ENCODE results near the gene DRC1.

Gene DRC1

GRCh38 chr2:26442301-26442700 is 40.6 kb downstream of the DRC1 start:
- DNase-seq (ENCODE audit: extremely low read depth in 1 of 2, low read depth in 1 of 2), result no peak

- no peak for DNase-seq (ENCODE audit: extremely low read depth in 1 of 2, low read depth in 1 of 2)
These were observed 41.0 kb downstream of the DRC1 start for GRCh38 chr2:26442707-26443106.

DNA sequence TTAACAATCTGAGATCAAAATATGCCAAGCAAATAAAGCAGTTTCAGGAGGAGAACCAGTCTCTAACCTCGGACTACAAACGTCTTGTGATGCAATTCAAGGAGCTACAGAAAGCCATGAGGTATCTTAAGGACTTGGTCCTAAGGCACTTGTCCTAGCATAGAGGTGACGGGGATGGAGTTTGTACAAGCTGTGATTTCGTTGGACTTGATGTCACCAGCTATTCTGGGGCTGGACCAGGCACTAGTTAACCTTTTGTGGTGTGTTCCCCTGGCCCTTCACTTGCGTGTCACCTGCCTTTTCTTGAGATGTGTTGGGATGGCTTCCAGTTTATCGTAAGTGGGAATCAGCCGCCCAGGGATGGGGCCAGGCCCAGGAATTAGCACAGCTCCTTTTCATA is 42.5 kb downstream of the DRC1 start:
- no peak for DNase-seq (ENCODE audit: extremely low read depth in 1 of 2, low read depth in 1 of 2)

GRCh38 chr2:26448651-26449050 is 46.9 kb downstream of the DRC1 start:
- DNase-seq (ENCODE audit: extremely low read depth in 1 of 2, low read depth in 1 of 2), result no peak

GRCh38 chr2:26449278-26450030 is 47.7 kb downstream of the DRC1 start:
- DNase-seq (ENCODE audit: extremely low read depth in 1 of 2, low read depth in 1 of 2), result no peak

DNA sequence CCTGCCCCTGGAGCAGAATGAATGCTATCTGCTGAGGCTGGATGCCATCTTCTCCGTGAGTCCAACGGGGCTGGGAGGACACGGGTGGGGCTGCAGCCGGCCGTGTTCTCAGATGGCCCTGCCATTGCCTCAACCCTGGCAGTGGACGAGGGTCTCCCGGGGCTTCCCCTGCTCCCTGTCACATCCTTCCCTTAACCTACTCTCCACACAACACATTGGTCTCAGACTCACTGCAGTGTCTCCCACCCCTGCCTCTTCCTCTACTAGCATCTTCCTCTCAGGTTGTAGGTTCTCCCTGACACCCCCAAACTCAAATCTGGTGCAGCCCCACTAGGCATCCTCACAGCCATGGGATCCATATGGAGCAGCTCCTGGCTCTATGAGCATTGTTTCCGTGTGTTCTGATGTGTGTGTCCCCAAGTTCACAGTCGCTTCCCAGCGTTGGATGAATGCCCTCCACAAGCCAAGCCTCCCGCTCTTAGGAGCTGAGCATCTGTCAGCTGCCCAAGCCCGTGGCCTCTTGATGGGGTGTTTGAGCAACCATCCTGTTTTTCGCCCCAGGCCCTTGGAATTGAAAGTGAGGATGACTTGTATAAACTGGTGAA is 48.4 kb downstream of the DRC1 start:
- DNase-seq (ENCODE audit: extremely low read depth in 1 of 2, low read depth in 1 of 2), result no peak

- DNase-seq (ENCODE audit: extremely low read depth in 1 of 2, low read depth in 1 of 2), result no peak
These were observed 50.0 kb downstream of the DRC1 start for GRCh38 chr2:26451700-26452099.

- DNase-seq (ENCODE audit: extremely low read depth in 1 of 2, low read depth in 1 of 2), result no peak
These were observed 52.0 kb downstream of the DRC1 start for GRCh38 chr2:26453421-26454329.

DNA sequence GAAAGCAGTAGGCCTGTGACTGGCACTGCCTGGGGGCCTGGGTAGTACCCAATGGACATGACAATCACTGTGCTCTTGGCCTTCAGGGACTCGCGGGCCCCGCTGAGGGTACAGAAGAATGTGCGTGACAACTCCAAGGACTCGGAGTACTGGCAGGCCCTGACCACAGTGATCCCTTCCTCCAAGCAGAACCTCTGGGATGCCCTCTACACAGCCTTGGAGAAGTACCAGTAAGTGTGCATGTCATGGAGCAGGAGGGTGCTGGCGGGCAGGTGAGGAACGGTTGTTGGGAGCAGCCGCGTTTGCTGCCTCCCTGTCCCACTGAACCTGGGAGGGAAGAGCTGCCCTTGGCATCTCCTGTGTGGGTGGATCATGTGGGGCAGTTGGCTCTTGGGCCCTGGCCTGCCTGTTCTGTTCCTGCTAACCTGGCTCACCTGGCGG is 52.9 kb downstream of the DRC1 start:
- DNase-seq (ENCODE audit: extremely low read depth in 1 of 2, low read depth in 1 of 2), result no peak

- DNase-seq (ENCODE audit: extremely low read depth in 1 of 2, low read depth in 1 of 2), result no peak
These were observed 53.4 kb downstream of the DRC1 start for GRCh38 chr2:26455037-26455669.

DNA sequence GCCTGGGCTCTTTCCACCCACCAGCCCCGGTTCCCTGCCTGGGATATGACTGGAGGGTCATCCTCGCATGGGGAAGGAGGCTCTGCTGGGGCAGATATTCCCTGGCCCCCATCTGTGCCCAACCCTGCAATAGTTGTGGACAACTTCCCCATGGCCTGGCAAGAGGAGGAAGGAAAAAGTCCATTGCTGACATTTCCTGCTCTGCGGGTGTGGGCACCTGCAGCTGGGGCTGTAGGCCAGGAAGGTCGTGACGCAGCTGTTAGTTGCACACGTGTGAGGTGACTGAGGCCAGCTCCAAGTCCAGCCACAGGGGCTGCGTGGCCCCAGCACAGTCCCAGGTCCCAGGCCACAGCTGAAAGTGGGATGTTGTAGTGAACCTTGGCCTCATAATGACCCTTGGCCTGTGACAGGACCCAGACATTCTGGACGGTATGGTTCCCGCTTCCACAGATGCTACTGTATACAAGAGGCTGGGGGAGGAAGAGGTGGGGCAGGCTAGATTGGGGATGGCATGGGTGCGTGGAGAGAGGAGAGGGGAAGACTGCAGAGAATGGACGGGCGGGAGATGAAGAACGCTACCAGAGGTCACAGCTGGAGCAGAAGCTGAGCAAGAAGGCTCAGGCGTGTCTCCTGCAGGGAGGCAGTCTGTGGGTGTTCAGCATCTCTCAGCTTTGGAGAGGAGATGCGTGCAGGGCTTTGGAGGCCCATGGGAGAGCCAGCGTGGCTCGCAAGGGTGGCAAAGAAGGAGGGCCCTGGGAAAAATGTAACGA is 54.1 kb downstream of the DRC1 start:
- no peak for DNase-seq (ENCODE audit: extremely low read depth in 1 of 2, low read depth in 1 of 2)

DNA sequence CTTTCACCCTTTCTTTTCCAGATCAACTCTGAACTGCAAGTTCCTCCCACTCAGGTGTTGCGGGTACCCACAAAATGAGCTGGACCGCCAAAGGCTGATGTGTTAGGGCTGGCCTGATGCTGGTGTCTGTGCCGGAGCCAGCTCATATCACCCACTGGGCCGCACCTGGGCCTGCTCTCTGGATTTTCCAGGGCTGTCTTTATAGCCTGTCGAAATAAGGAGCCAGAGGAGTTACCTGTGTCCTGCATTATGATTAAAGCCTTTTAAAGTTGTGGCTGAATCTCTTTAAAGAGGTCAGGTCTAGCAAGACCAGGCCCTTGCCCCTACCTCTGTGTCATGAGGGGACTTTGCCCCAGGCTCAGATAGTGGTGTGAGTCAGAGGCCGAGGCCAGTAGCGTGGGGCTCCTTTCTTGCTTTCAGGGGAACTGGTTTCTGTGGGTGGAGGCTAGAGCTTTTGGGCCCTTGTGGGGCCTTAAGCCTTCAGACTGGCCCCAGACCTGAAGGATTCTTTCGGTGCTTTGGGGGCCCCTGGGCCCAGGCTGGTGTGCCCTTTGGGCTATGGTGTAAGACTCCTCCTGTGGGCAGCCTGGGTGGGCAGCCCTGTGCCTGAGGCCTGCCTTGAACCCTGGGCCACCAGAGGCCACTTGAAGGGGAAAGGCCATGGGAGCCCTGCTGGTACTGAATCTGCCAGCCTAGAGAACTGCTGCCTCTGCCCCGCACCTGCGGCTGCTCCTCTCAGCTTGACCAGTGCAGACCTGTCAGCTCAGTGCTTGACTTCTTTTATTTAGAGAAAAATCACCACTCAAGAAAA is 54.9 kb downstream of the DRC1 start:
- no peak for DNase-seq (ENCODE audit: extremely low read depth in 1 of 2, low read depth in 1 of 2)

DNA sequence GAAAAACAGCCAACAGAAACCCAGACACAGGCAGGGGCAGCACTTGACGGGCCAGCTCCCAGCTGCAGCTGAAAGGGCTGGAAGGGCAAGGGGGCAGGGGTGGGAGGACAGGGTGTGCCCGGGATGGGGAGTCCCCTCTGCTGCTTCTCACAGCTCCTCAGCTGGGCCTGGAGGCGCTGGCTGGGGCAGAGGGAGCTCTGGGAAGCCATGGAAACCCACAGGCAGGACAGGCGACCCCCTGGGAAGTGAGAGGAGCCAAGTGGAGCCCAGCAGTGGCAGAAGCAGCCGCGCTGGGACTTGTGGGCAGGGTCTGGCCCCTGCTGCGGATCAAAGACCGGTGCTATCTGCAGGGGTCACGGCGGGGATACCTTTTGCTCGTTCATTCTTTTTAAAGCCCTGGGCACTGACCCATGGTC is 55.5 kb downstream of the DRC1 start:
- DNase-seq (ENCODE audit: extremely low read depth in 1 of 2, low read depth in 1 of 2), result no peak

GRCh38 chr2:26457695-26458364 is 56.1 kb downstream of the DRC1 start:
- no peak for DNase-seq (ENCODE audit: extremely low read depth in 1 of 2, low read depth in 1 of 2)

GRCh38 chr2:26458365-26459042 is 56.8 kb downstream of the DRC1 start:
- DNase-seq (ENCODE audit: extremely low read depth in 1 of 2, low read depth in 1 of 2), result no peak

DNA sequence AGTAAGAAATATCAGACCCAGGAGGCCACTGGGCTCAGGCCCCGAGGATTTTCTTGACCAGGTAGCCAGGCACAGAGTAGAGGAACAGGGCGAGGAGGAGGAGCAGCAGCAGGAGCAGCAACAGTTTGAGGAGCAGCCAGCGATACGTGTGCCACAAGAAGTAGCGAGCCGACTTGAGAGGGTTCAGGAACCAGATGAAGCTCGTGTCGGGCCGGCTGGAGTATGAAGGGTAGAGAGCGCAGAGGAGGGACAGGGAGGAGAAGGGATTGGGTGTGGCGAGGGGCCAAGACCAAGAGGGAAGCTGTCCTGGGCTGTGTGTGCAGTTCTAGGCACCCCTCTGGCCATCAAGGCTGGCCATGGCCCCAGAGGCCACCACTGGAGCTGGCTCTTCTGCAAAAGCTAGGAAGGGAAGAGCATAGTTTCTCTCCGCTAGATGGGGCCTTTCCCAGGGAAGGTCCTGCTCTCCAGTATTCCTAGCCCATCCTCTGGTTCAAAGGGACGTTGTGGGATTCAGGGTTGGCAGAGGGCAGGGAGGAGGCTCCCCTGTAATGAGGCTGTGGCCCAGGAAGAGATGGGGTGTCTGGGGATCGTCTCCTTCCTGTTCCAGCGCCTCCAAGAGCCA is 58.4 kb downstream of the DRC1 start:
- no peak for DNase-seq (ENCODE audit: extremely low read depth in 1 of 2, low read depth in 1 of 2)

- DNase-seq (ENCODE audit: extremely low read depth in 1 of 2, low read depth in 1 of 2), result no peak
These were observed 58.9 kb downstream of the DRC1 start for GRCh38 chr2:26460613-26461031.

DNA sequence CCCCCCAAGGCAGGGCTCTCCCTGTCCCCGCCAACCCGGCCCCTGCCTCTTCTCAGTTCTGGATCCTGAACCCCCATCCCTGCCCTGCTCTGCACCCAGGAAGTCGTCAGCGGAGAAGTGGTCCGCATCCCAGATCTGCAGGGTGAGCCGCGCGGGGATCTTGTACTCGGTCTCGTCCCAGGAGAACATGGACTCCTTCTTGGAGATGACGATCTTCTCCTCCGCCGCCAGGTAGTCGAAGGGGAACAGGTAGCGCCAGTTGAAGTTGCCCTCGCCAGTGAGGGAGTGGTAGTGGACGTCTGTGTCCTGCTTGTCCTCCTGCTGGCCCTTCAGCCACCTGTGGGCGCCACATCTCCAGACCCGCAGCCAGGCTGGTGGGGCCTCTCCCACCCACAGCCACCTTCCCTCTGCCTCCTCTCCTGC is 59.9 kb downstream of the DRC1 start:
- no peak for DNase-seq (ENCODE audit: extremely low read depth in 1 of 2, low read depth in 1 of 2)

Data from stimulated activated CD8-positive, alpha-beta memory T cell treated with anti-CD3 and anti-CD28 coated beads, Interleukin-7, amount 100 ng/mL, for 48 hours (primary cell).